IPS-18c (cell line): ENCODE data around the gene CNTRL.

Experiments used
- H3K4me3 ChIP-seq: 2 replicates; pipeline ENCODE4 v1.7.0; 2013; ENCODE audit warnings: low read depth, mild to moderate bottlenecking, low read length, moderate library complexity; ENCODE audit not compliant: insufficient read depth
- H3K9me3 ChIP-seq: one replicate; pipeline ENCODE4 v1.6.1; 2013; ENCODE audit warnings: mild to moderate bottlenecking, low read length, moderate library complexity; ENCODE audit not compliant: control insufficient read depth, insufficient read depth

Gene CNTRL

DNA sequence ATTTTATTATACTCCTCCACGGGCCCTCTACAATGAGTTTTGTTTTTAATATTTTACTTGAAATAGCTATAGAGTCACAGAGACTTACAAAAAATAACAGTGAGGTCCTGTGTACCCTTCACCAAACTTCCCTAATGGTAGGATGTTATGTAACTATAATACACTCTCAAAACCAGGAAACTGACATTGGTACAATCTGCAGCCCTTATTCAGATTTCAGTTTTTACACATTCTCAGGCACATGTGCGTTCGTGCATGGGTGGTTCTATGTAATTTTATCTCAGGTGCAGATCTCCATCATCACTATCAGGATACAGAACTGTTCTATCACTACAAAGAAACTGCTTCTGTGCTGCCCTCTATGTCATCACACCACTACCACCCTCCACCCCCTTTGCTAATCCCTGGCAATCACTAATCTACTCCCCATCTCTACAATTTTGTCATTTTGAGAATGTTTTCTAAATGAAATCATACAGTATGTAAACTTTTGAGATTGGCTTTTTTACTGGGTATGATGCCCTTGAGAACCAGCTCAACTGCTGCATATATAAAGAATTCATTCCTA, 110.5 kb downstream of the CNTRL start:
- Histone ChIP-seq H3K4me3 (no peak overlapping the region), H3K9me3 (no peaks in the 10 kb centered on the region)

DNA sequence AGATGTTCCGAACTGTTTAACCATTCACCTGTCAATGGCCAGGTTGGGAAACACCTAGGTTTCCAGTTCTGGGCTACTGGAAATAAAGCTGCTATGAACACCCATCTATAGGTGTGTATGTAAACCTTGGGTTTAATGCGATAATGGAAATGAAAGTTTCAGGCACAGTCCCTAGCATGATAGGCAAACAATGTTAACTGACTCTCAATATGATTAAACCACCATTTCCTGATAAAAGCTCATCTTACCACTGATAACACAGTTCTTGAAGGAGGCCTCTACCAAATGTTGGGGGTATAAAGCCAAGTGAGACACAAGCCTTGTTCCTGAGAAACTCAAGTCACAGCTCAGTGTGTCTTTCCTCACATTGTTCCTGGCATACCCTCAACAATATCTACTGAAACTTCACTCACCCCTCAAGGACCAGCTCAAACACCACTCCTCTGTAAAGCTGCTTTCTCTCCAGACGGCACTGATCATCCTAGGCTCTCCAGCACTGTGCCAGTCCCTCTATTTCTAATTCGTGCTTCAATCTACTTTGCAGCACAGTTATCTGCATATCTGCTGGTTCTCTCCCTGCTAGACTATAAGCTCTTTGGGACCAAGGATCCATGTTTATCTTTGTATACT, 111.1 kb downstream of the CNTRL start:
- no peaks in the 10 kb centered on the region for H3K9me3 ChIP-seq
- H3K4me3 ChIP-seq = no peak overlapping the region

DNA sequence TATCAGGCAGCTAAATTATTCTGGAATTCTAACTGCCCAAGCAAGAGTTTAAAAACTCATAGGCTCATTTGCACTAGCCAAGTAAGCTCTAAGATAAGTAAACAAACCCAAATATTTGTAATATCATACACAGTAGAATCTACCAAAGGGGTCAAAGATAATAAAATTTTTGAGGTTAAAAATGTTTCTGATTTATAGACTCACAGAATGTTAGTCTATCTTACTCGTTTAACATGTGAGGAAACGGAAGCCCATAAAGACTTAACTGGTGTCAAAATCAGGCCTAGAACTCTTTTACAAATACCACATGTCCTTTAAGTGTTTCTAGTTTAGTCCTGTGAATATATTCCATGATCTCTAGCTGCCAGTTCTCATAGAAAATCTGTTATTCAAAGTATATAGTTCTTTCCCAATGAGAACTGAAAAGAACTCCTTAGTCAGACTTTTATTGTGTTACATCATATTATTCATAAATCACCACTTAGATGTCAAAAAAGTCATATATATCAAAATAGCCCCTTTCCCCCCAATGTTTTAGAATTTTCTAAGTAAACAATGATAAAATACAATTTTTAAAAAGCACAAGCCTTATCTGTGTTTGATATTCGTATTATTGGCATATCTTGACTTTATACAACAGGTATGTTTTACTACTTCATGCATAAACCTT, 113.0 kb downstream of the CNTRL start:
- Histone ChIP-seq H3K9me3 (no peaks in the 10 kb centered on the region), H3K4me3 (no peak overlapping the region)

DNA sequence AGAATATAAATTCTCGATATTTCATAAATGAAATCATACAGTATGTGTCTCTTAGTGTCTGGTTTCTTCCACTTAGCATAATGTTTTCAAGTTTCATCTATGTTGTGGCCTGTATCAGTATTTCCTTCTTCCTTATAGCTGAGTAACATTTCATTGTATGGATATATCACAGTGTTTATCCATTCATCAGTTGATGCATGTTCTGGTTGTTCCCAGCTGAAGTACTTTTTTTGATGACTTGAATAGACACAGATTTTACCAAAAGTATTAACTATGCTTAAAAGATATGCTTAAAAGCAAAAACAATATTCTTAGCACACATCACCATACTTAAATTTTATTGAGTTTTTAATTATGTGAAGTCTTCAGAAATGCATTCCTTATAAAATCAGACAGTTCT, 114.3 kb downstream of the CNTRL start:
- Histone ChIP-seq H3K4me3 (no peak overlapping the region), H3K9me3 (no peaks in the 10 kb centered on the region)

GRCh38 chr9:121189660-121190059, 114.9 kb downstream of the CNTRL start:
- H3K4me3 ChIP-seq = no peak overlapping the region
- no peaks in the 10 kb centered on the region for H3K9me3 ChIP-seq

GRCh38 chr9:121191235-121191634, 116.5 kb downstream of the CNTRL start:
- no peaks in the 10 kb centered on the region for H3K9me3 ChIP-seq
- H3K4me3 ChIP-seq = no peak overlapping the region

- no peak overlapping the region for H3K4me3 ChIP-seq
Measured at GRCh38 chr9:121192518-121192917, 117.8 kb downstream of the CNTRL start.

DNA sequence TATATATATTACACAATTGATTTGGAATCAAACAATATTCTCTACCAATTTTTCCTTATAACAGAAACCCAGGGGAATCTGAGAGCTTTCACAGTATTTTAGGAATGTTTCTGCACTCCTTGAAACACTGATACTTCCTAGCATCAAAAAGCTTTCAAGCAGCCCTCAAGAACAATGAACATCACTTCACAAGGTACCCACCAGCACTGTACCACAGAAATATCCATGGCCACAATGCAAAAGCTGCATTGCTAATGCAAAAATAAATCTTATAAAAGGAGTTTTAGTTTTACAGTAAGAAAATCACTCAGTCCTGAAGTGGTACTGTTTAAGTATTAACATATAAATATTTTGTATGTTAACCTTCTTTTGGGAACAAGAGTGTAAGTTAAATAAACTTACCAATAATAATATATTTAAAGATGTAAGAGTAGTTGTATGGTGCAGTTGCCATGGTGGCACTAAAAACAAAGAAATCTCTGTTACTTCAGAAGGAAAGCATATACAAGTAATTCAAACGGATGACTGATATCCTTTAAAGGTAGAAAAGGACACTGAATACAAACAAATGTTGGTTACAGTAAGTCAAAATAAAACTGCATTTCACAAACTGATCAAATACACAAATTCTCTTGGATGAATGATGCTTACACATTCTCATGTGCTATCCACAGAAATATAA, 118.3 kb downstream of the CNTRL start:
- no peaks in the 10 kb centered on the region for H3K9me3 ChIP-seq
- no peak overlapping the region for H3K4me3 ChIP-seq

More at GRCh38 chr9:121192518-121192917, 117.8 kb downstream of the CNTRL start:
- H3K9me3 ChIP-seq = no peaks in the 10 kb centered on the region

DNA sequence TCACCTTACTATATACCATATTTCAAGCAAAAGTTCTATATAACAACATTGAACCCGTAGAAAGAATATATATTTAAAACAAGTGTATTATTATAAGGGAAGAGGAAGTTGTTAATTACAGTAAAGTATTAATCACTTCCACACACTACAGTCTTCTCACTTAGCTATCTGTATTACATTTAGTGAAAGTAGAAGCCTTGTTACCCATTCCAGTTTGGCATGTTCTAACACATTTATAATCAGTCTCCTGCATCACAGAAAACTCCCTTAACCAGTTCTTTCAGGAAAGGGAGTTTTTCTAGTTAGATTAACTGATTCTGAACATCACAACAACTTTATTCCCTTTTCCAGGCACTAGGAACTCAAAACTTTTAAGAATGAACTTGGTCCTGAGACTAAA, 120.0 kb downstream of the CNTRL start:
- Histone ChIP-seq H3K4me3 (no peak overlapping the region), H3K9me3 (no peaks in the 10 kb centered on the region)

DNA sequence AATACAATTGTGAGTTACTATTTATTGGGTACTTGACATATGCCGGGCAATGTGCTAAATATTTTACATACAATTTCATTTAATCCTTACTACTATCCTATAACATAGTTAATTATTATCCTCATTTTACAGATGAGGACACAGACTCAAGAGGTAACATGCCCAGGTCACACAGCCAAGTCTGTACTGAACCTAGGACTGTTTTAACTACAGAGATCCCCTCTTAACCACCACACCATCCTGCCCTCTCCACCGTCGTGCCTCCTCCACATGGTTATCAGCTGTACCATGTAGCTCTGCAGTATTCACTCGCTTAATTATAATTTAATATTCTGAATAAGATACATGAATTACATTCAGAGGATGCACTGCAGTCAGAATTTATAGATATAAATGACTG, 121.6 kb downstream of the CNTRL start:
- Histone ChIP-seq H3K9me3 (peaks cover 2% of the 10 kb centered on the region), H3K4me3 (no peak overlapping the region)

- Histone ChIP-seq H3K9me3 (peaks cover 2% of the 10 kb centered on the region), H3K4me3 (no peak overlapping the region)
Measured at GRCh38 chr9:121197132-121197531, 122.4 kb downstream of the CNTRL start.

DNA sequence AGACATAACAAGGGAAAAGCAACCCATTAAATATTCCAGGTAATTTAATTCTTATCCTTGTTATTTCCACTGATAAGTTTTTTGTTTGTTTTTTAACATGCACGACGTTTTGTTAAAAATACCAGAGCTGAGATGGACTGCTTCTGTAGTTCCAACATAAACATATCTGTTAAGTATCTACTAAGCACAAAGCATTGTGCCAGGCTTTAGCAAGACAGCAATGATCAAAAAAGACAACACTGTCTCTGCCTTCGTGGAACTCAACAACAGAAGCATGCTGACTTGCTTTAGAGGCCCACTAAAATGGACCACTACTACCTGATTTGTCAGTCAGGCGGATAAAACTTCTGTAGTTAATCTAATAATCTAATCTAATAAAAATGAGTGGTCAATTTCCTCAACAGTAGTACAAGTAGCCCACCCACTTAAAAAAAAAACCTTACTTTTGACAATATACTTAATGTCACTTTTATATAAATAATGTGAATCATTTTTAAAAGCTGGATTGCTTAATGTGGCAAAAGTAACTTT, 123.8 kb downstream of the CNTRL start:
- H3K9me3 ChIP-seq = peaks cover 2% of the 10 kb centered on the region
- H3K4me3 ChIP-seq = no peak overlapping the region

DNA sequence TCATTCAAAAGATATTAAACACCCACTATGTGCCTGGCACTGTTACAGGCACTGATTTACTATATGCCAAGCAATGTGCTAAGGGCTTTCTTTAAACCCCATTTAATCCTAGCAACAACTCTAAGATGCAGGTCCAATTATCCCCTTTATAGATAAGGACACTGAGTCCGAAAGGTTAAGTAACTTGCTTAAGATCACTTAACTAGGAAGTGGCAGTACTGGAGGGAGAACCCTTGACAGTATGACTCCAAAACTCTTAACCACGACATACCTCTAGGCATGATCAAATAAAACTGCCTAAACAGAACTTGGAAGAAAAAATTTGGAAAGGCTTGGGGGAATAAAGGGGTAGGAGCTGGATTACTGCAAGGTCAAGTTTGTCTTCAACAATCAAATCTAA, 125.2 kb downstream of the CNTRL start:
- H3K9me3 ChIP-seq = peaks cover 2% of the 10 kb centered on the region
- peak overlapping the region; percentile 86; the same call in 1 of the 2 replicates for H3K4me3 ChIP-seq

DNA sequence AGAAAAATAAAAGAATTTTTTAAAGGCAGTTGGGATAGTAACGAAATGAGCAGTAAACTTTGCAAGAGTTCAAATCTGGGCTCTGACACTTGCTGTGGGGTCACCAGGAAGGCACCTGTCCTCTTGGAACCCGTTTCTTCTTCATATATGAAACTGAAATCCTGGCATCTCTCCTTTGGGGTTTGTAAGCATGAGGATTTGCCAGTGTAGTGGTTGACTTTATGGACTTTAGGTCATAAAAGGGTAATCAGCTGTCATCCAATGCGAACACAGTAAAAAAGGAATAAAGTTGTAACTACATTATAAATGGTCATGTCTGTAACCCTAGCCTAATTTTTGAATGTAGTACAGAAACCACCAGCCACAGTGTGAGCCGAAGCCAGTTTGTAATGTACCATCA, 125.6 kb downstream of the CNTRL start:
- Histone ChIP-seq H3K9me3 (peaks cover 2% of the 10 kb centered on the region), H3K4me3 (peak overlapping the region; percentile 86)

DNA sequence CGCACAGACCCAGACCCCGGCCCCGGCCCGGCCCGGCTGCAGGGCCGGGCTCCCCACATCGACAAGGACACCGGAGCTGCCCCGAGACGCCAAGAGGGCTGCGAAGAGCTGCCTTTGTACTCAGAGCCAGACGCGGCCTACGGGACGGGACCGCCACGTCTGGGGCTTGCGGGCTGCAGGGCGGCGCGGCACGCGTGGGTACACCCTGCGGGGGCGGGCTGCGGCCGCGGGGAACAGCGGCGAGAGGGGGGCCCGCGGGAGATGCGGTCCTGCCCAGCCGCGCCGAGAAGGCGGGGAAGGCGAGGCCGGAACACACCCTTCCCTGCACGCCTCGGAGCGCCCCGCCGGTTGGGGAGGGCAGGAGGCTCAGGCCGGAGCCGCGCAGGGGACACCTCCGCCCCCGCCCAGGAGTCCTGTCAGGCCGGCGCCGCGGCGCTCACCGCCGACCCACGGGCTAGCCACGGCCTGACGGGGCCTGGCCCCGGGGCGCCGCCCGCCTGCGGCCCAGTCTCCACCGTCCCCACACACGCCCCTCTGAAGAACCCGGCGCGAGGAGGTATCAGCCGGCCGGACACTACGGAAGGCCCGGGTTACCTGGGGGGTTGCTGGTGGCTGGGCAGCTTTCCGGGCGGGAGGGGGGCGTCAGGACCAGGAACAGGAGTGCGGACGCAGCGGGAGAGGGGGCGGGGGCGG, 126.4 kb downstream of the CNTRL start:
- peak overlapping the region; percentile 86 for H3K4me3 ChIP-seq
- H3K9me3 ChIP-seq = peaks cover 2% of the 10 kb centered on the region

- H3K4me3 ChIP-seq = peak within 1 kb of the TSS; percentile 86
- H3K9me3 ChIP-seq = peaks cover 2% of the 10 kb centered on the region
Measured at GRCh38 chr9:121201738-121202533, 127.2 kb downstream of the CNTRL start, which contains the start of gene RAB14. RAB14 (minus strand) TSS chr9:121201869; CDS start chr9:121193412, 8,457 bp downstream.
